ENCODE measurements around the gene ISLR. TPM values are rescaled to one million over a fixed set of nuclear protein-coding genes. Genes with fewer than 3 reads are reported as not detected.
A peak's percentile ranks its signal among the peaks of the same experiment; 100 is the strongest.

ISLR gene
- polyA plus RNA-seq, 2 of the 4 experiments (the other 2 are of a cell fraction) = 0.10 to 0.43 TPM

DNA sequence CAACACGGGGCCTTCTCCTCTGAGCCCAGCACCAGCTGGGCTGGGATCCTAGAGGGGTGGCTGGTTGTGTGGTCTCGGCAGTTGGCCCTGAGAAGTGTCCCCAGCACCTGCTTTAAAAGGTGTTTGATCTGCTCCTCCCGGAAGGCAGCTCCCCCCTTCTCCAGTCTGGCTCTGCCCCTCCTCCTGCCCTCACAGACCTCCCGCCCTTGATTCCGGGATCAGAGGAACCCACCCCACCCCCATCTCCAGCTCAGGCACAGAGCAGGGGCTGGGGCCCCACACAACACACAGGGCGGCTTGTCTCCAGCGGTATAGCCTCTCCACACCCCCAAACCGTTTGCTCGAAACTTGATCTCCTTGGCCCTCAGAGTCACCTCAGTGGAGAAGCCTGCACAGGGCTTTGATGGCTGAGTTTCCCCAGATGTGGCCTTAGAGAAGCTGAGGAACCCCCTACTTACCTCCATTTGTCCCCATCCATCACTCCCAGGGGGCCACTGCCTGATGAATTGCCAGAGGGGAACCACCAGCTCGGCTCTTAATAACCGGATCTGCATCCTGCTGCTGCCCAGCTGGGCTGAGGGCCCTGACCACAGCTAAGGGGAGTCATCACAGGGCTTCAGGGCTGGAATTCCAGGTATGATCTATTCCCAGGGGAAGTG, 35.5 kb downstream of the ISLR start:
- 68% methylated on average over 6 of the region's 11 CpGs for WGBS (ENCODE audit: missing lambda C conversion rate)
- DNase-seq (ENCODE audit: low read depth in 1 of 2, low spot score in 1 of 2) = no peak

DNA sequence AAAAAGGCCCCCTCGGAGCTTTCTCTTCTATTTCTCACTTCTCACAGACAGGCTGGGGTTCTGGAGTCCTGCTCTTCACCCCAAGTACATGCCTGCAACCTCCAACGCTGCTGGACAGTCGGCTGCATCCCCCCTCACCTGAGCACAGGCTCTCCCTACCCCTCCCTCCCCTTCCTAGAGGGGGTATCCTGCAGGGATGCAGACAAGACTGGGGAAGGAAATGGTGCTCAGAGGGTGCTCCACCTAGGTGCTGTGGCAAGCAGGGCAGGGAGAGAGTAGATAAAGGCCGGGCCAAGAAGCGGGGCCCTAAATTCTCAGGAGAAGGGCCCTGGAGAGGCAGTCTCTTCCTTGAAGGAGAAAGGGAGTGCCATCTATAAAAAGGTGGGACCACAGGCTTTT, 36.0 kb downstream of the ISLR start:
- no peak for FAIRE-seq
- H3K4me1 ChIP-seq = peaks cover 37% of the 10 kb centered on the region
- no peak for ATAC-seq
- POLR2A ChIA-PET = interaction anchor here (0.5 kb wide), 1 partner anchor 1205 kb away, joined by 3 read pairs; no protein-coding TSS in a partner anchor
- no peak for DNase-seq (ENCODE audit: low read depth in 1 of 2, low spot score in 1 of 2)
- no peaks in the 10 kb centered on the region for H3K9me3 ChIP-seq
- H3K4me3 ChIP-seq = no peak overlapping the region
- H3K4me2 ChIP-seq = 0 out of 3 replicates have a peak overlapping the region, but pooled peaks have one; percentile 9
- 77% methylated on average over 4 of the region's 5 CpGs for WGBS (ENCODE audit: missing lambda C conversion rate)
- TF ChIP-seq MAFK (IDR thresholded peaks at IDR 0.05; ENCODE audit: partially characterized antibody) (no peak), KDM5A (IDR thresholded peaks at IDR 0.05) (no peak), POLR2AphosphoS2 (conservative IDR thresholded peaks at IDR 0.05; ENCODE audit: low read length) (no peak), FOSB (CRISPR knock-in tag; IDR thresholded peaks at IDR 0.05) (no peak), EHF (CRISPR knock-in tag; IDR thresholded peaks at IDR 0.05) (no peak), GATA3 (IDR thresholded peaks at IDR 0.05; ENCODE audit: borderline replicate concordance) (no peak), TFCP2L1 (CRISPR knock-in tag; IDR thresholded peaks at IDR 0.05) (no peak), RFX5 (IDR thresholded peaks at IDR 0.05) (no peak), NR3C1 (IDR thresholded peaks at IDR 0.05) (no peak), RARB (CRISPR knock-in tag; IDR thresholded peaks at IDR 0.05) (no peak), ESRRA (IDR thresholded peaks at IDR 0.05; ENCODE audit: borderline replicate concordance, low read length) (no peak), ZSCAN20 (CRISPR knock-in tag; IDR thresholded peaks at IDR 0.05) (no peak), JUNB (IDR thresholded peaks at IDR 0.05) (no peak), HDAC2 (IDR thresholded peaks at IDR 0.05) (no peak), ZC3H11A (IDR thresholded peaks at IDR 0.05) (no peak), CEBPB (IDR thresholded peaks at IDR 0.05) (no peak)
- TF ChIP-seq, protein P1, sequence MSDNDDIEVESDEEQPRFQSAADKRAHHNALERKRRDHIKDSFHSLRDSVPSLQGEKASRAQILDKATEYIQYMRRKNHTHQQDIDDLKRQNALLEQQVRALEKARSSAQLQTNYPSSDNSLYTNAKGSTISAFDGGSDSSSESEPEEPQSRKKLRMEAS (IDR thresholded peaks at IDR 0.05) = no peak
- TF ChIP-seq, protein P2, sequence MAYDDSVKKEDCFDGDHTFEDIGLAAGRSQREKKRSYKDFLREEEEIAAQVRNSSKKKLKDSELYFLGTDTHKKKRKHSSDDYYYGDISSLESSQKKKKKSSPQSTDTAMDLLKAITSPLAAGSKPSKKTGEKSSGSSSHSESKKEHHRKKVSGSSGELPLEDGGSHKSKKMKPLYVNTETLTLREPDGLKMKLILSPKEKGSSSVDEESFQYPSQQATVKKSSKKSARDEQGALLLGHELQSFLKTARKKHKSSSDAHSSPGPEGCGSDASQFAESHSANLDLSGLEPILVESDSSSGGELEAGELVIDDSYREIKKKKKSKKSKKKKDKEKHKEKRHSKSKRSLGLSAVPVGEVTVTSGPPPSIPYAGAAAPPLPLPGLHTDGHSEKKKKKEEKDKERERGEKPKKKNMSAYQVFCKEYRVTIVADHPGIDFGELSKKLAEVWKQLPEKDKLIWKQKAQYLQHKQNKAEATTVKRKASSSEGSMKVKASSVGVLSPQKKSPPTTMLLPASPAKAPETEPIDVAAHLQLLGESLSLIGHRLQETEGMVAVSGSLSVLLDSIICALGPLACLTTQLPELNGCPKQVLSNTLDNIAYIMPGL (CRISPR knock-in tag; IDR thresholded peaks at IDR 0.05; ENCODE audit: borderline replicate concordance) = no peak
- CTCF ChIA-PET = interaction anchor here (0.9 to 1.3 kb wide), 2 partner anchors 18 to 99 kb away, joined by 3 read pairs; no protein-coding TSS in a partner anchor
- peak overlapping the region in 1 of 2 experiments; percentile 49; a peak in 3 of 6 replicates for H3K27ac ChIP-seq

More for the DNA sequence above, 35.5 kb downstream of the ISLR start:
- TF ChIP-seq JUNB (IDR thresholded peaks at IDR 0.05) (no peak), SREBF2 (IDR thresholded peaks at IDR 0.05) (no peak), HOXA7 (CRISPR knock-in tag; IDR thresholded peaks at IDR 0.05) (no peak), RAD21 (conservative IDR thresholded peaks at IDR 0.05 in 1 of 2, IDR thresholded peaks at IDR 0.05 in 1 of 2) (no peak), SMC3 (IDR thresholded peaks at IDR 0.05) (no peak), POLR2AphosphoS2 (conservative IDR thresholded peaks at IDR 0.05; ENCODE audit: low read length) (no peak), TFCP2L1 (CRISPR knock-in tag; IDR thresholded peaks at IDR 0.05) (no peak), JUN (IDR thresholded peaks at IDR 0.05) (no peak)
- POLR2A ChIA-PET = no interaction called here
- no peak for FAIRE-seq
- Histone ChIP-seq H3K4me3 (no peak overlapping the region), H3K4me2 (0 out of 3 replicates have a peak overlapping the region, but pooled peaks have one; percentile 9), H3K4me1 (peaks cover 37% of the 10 kb centered on the region), H3K9me3 (no peaks in the 10 kb centered on the region), H3K27ac (peak overlapping the region in 1 of 2 experiments; percentile 49; a peak in 3 of 6 replicates)
- CTCF ChIA-PET = interaction anchor here (0.9 kb wide), 1 partner anchor 17 kb away, joined by 3 read pairs; no protein-coding TSS in a partner anchor
- peak in 1 of 2 experiments; percentile 13; a peak in 1 of 6 replicates for ATAC-seq

Measured in A549 (cell line).